ENCODE results near the gene MYO5B.

MYO5B gene

GRCh38 chr18:49997558-49997957 lies 197.4 kb downstream of the MYO5B start:
- Mint-ChIP-seq H3K36me3 (ENCODE audit: low read depth) (peaks cover 4% of the 10 kb centered on the region), H3K27me3 (ENCODE audit: low read depth) (no peaks in the 10 kb centered on the region), H3K4me1 (peaks cover 8% of the 10 kb centered on the region), H3K27ac (no peak overlapping the region), H3K9me3 (no peaks in the 10 kb centered on the region), H3K4me3 (no peak overlapping the region)
- no peak for TF ChIP-seq CTCF (IDR thresholded peaks at IDR 0.05; ENCODE audit: unreplicated experiment in 3 of 3)

- no peak for TF ChIP-seq CTCF (IDR thresholded peaks at IDR 0.05; ENCODE audit: unreplicated experiment in 3 of 3)
- Mint-ChIP-seq H3K9me3 (no peaks in the 10 kb centered on the region), H3K4me1 (peaks cover 8% of the 10 kb centered on the region), H3K4me3 (no peak overlapping the region), H3K27ac (no peak overlapping the region), H3K36me3 (ENCODE audit: low read depth) (peaks cover 4% of the 10 kb centered on the region), H3K27me3 (ENCODE audit: low read depth) (no peaks in the 10 kb centered on the region)
Observed at GRCh38 chr18:49994410-49994809, 200.5 kb downstream of the MYO5B start.

- H3K27me3 Mint-ChIP-seq (ENCODE audit: low read depth) = no peaks in the 10 kb centered on the region
- no peak overlapping the region for H3K4me3 Mint-ChIP-seq
- H3K4me1 Mint-ChIP-seq = peaks cover 8% of the 10 kb centered on the region
- no peak overlapping the region for H3K27ac Mint-ChIP-seq
- H3K9me3 Mint-ChIP-seq = no peaks in the 10 kb centered on the region
- no peak for TF ChIP-seq CTCF (IDR thresholded peaks at IDR 0.05; ENCODE audit: unreplicated experiment in 3 of 3)
- peaks cover 4% of the 10 kb centered on the region for H3K36me3 Mint-ChIP-seq (ENCODE audit: low read depth)
Observed at GRCh38 chr18:49993299-49993698, 201.6 kb downstream of the MYO5B start.

GRCh38 chr18:49988733-49989132 lies 206.2 kb downstream of the MYO5B start:
- Mint-ChIP-seq H3K4me3 (no peak overlapping the region), H3K9me3 (no peaks in the 10 kb centered on the region), H3K27ac (no peak overlapping the region), H3K27me3 (ENCODE audit: low read depth) (peaks cover 3% of the 10 kb centered on the region), H3K4me1 (no peaks in the 10 kb centered on the region), H3K36me3 (ENCODE audit: low read depth) (no peaks in the 10 kb centered on the region)
- TF ChIP-seq CTCF (IDR thresholded peaks at IDR 0.05; ENCODE audit: unreplicated experiment in 3 of 3) = no peak

- Mint-ChIP-seq H3K9me3 (no peaks in the 10 kb centered on the region), H3K27me3 (ENCODE audit: low read depth) (peaks cover 9% of the 10 kb centered on the region), H3K36me3 (ENCODE audit: low read depth) (no peaks in the 10 kb centered on the region), H3K4me1 (no peaks in the 10 kb centered on the region), H3K4me3 (no peak overlapping the region), H3K27ac (no peak overlapping the region)
- no peak for TF ChIP-seq CTCF (IDR thresholded peaks at IDR 0.05; ENCODE audit: unreplicated experiment in 3 of 3)
Observed at GRCh38 chr18:49988101-49988500, 206.8 kb downstream of the MYO5B start.

- peaks cover 13% of the 10 kb centered on the region for H3K27me3 Mint-ChIP-seq (ENCODE audit: low read depth)
- H3K4me1 Mint-ChIP-seq = peaks cover 10% of the 10 kb centered on the region
- no peak for TF ChIP-seq CTCF (IDR thresholded peaks at IDR 0.05; ENCODE audit: unreplicated experiment in 3 of 3)
- H3K4me3 Mint-ChIP-seq = no peak overlapping the region
- H3K36me3 Mint-ChIP-seq (ENCODE audit: low read depth) = no peaks in the 10 kb centered on the region
- no peak overlapping the region for H3K27ac Mint-ChIP-seq
- no peaks in the 10 kb centered on the region for H3K9me3 Mint-ChIP-seq
Observed at GRCh38 chr18:49985236-49985635, 209.7 kb downstream of the MYO5B start.
